ENCODE results near the gene TGFBR2.
A peak's percentile ranks its signal among the peaks of the same experiment; 100 is the strongest.

TGFBR2 gene

GRCh38 chr3:30643763-30644462 is 37.5 kb downstream of the TGFBR2 start:
- peaks cover 42% of the 10 kb centered on the region for H3K36me3 Mint-ChIP-seq (ENCODE audit: low read depth)
- H3K4me1 Mint-ChIP-seq, result peaks cover 46% of the 10 kb centered on the region
- H3K27me3 Mint-ChIP-seq (ENCODE audit: low read depth), result no peaks in the 10 kb centered on the region
- no peaks in the 10 kb centered on the region for H3K9me3 Mint-ChIP-seq
- no peak for TF ChIP-seq CTCF (IDR thresholded peaks at IDR 0.05; ENCODE audit: unreplicated experiment in 3 of 3)
- no peak overlapping the region for H3K4me3 Mint-ChIP-seq
- H3K27ac Mint-ChIP-seq, result peak overlapping the region; percentile 16 to 44 (median 20)

DNA sequence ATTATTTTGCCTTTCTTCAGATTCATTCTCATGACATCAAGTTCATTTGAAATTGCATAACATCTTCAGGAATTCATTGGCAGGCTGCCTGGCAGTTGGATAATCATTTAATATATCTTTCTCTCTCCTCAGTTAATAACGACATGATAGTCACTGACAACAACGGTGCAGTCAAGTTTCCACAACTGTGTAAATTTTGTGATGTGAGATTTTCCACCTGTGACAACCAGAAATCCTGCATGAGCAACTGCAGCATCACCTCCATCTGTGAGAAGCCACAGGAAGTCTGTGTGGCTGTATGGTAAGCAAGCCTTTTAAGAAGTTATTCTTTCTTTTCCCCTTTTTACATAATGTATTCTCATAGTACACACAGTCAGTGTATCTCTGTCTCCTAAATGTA is 38.2 kb downstream of the TGFBR2 start:
- Mint-ChIP-seq H3K27ac (peak overlapping the region in 2 of 3 experiments; percentile 20 to 43), H3K4me1 (peaks cover 46% of the 10 kb centered on the region)

GRCh38 chr3:30645077-30645476 is 38.7 kb downstream of the TGFBR2 start:
- peaks cover 46% of the 10 kb centered on the region for H3K4me1 Mint-ChIP-seq
- H3K27ac Mint-ChIP-seq, result peak overlapping the region in 2 of 3 experiments; percentile 20 to 43
- H3K27me3 Mint-ChIP-seq (ENCODE audit: low read depth), result no peaks in the 10 kb centered on the region
- no peak for TF ChIP-seq CTCF (IDR thresholded peaks at IDR 0.05; ENCODE audit: unreplicated experiment in 3 of 3)
- H3K4me3 Mint-ChIP-seq, result no peak overlapping the region
- peaks cover 54% of the 10 kb centered on the region for H3K36me3 Mint-ChIP-seq (ENCODE audit: low read depth)
- H3K9me3 Mint-ChIP-seq, result no peaks in the 10 kb centered on the region

More for the DNA sequence above, 38.2 kb downstream of the TGFBR2 start:
- Mint-ChIP-seq H3K9me3 (no peaks in the 10 kb centered on the region), H3K36me3 (ENCODE audit: low read depth) (peaks cover 49% of the 10 kb centered on the region), H3K27me3 (ENCODE audit: low read depth) (no peaks in the 10 kb centered on the region), H3K4me3 (no peak overlapping the region)
- TF ChIP-seq CTCF (IDR thresholded peaks at IDR 0.05; ENCODE audit: unreplicated experiment in 3 of 3), result no peak

GRCh38 chr3:30646181-30646876 is 39.9 kb downstream of the TGFBR2 start:
- Mint-ChIP-seq H3K4me1 (peaks cover 38% of the 10 kb centered on the region), H3K27ac (no peak overlapping the region), H3K36me3 (ENCODE audit: low read depth) (peaks cover 66% of the 10 kb centered on the region), H3K27me3 (ENCODE audit: low read depth) (no peaks in the 10 kb centered on the region), H3K9me3 (no peaks in the 10 kb centered on the region), H3K4me3 (no peak overlapping the region)
- no peak for TF ChIP-seq CTCF (IDR thresholded peaks at IDR 0.05; ENCODE audit: unreplicated experiment in 3 of 3)

GRCh38 chr3:30646961-30647752 is 40.8 kb downstream of the TGFBR2 start:
- Mint-ChIP-seq H3K4me1 (peaks cover 30% of the 10 kb centered on the region), H3K9me3 (no peaks in the 10 kb centered on the region), H3K27ac (no peak overlapping the region), H3K36me3 (ENCODE audit: low read depth) (peaks cover 72% of the 10 kb centered on the region), H3K27me3 (ENCODE audit: low read depth) (no peaks in the 10 kb centered on the region), H3K4me3 (no peak overlapping the region)
- no peak for TF ChIP-seq CTCF (IDR thresholded peaks at IDR 0.05; ENCODE audit: unreplicated experiment in 3 of 3)

Data from nephron (organoid).